NCI-H748 (cell line): ENCODE data around the gene STUB1.

Experiments used
- DNase-seq: peaks from one replicate; lab custom pipeline; 2025; ENCODE audit not compliant: unreplicated experiment; lab: John Stamatoyannopoulos, UW

STUB1 gene

DNA sequence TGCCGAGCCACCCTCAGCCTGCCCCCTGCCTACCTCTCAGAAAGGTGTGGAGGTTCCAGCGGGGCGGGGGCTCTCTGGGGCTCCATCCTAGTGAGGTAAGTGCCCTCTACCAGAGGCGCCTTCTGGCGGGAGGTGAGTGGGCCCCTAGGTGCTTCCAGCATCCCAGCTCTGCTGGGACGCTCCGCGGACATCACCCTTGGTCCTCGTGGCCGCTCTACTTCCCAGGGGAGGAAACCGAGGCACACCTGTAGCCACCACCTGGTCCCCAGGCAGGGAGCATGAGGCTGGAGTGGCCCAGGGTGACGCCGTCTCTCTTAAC, 37.2 kb upstream of the STUB1 start:
- DNase-seq: no peak

GRCh38 chr16:644556-644955, 35.7 kb upstream of the STUB1 start:
- no peak for DNase-seq

- no peak for DNase-seq
Observed at GRCh38 chr16:645852-646678, 34.1 kb upstream of the STUB1 start.

DNA sequence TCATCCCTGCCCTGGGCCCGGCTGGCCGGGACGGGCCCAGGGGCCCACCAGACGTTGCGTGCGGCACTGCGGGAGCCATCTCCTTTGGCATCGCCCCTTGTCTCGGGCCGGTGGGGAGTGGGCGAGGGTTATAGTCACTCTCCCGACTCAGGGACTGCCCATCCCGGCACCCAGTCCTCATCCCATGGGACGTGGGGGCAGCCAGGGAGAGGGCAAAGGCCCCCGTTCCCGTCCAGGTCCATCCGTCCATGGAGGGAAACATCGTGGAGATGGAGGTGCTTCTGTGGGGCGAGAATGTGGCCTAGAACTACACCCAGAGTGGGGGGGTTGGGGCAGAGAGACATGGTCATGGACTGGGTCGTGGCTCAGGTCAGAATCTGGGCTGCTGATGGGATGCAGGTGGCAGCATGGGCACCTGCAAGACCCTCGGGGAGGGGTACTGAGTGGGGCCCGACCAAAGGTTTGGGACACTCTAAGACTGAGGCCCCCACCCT, 33.5 kb upstream of the STUB1 start:
- DNase-seq: no peak

DNA sequence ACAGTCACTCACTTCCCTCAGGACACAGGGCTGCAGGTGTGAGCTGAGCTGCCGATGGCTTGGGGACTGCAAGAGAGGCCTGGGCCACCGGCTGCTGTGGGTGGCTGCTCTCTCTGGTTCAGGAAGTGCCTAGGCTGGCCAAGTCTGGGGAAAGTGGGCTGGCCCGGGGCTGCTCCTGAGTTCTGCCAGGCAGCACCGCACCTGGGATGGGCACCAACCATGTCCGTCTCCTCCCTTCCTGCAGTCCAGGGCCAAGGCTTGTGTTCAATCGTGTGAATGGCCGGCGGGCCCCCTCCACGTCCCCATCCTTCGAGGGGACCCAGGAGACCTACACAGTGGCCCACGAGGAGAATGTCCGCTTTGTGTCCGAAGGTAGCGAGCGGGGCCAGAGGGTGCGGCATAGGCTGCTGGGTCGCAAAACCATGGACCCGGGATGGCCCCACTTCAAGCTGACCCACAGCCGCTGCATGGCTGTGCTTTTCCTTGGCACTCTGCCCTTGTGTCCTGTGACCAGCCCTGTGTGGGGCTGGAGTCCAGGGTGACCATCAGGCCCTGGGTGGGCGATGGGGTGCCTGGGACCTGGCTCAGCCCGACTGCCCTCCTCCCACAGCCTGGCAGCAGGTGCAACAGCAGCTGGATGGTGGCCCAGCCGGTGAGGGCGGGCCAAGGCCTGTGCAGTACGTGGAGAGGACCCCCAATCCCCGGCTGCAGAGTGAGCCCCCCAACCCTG, 32.9 kb upstream of the STUB1 start:
- DNase-seq: no peak

DNA sequence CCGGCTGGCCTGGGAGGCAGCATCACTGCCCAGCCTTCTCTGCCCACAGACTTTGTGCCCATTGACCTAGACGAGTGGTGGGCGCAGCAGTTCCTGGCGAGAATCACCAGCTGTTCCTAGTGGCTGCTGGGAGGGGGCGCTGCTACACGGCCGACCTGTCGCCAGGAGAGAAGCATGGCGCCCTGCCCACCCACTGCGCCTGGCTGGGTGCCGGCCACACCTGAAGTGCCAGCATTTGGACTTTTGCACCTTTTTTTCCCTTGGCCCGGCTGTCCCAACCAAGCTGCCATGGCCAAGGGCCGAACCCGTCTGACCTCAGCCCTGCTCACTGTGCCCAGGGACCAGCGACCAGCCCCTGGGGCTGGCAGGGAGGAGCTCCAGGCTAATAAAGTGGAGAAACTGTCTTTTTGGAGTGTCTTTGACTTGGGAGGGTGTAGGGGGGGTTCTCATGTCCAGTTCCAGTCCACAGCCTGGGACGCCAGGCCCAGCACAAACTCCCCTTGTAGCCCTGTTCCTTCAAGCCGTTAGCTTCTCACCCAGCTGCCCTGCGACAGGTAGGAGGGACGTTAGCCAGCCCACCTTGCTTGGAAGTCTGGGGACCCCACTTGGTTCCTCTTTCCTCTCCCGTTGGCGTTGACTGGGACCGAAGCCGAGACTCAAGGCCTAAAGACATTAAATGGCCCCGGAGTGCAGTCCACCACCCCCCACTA, 32.0 kb upstream of the STUB1 start:
- peak; percentile 56 for DNase-seq

DNA sequence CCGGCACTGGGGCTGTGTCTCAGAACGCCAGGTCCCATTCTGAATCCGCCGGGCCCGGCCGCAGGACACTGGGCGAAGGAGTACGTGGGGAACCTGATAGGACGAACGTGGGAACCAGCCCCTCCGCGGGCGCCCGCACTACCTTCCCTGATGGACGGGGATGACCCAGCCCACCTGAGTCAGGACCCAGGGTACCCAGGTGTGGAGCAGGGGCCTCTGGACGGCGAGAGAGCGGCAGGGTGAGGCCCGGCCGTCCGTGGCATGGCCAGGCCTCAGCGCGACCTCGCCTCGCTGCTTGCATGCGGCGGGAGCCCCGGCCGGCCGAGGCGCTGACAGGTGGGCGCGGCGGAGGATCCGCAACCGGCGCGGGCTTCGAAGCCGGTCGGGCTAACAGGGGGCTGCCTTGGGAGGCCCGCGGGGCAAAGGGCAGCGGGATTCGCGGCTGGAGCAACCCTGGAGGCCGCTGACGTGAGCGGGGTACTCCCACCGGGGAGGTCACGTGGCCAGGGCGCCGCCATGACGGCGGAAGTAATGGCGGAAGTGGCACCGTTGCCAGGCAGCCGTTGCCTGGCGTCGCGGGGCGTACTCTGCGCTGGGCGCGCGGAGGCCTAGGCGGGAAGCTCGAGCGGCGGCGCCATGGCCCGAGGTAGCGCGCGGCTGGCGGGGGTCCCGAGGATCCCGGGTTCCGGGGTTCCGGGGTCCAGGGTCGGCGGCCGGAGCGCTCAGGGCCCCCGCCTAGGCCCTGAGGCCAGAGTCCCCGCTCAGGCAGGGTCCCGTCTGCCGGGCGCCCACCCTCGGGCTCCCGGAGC, 31.2 kb upstream of the STUB1 start, which contains the start of gene WDR90:
WDR90 (plus strand) TSS at position 585 of the 809 bp plus-strand sequence; CDS start at position 637, 52 bp downstream.
- DNase-seq: peak; percentile 91

DNA sequence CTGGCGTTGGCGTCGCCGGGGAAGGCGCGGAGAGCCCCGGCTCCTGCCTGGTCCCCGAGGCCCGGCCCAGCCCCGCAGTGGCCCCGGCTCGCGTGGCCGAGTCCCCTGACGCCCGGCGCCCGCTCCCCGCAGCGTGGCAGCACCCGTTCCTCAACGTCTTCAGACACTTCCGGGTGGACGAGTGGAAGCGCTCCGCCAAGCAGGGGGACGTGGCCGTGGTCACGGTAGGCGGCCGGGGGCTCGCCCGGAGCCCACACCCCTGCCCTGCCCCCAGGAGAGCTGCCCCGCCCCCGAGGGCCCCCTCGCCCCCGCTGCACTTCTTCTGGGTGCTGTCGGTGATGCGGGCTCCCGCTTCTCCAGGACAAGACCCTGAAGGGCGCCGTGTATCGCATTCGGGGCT, 30.6 kb upstream of the STUB1 start:
- DNase-seq: peak; percentile 17

DNA sequence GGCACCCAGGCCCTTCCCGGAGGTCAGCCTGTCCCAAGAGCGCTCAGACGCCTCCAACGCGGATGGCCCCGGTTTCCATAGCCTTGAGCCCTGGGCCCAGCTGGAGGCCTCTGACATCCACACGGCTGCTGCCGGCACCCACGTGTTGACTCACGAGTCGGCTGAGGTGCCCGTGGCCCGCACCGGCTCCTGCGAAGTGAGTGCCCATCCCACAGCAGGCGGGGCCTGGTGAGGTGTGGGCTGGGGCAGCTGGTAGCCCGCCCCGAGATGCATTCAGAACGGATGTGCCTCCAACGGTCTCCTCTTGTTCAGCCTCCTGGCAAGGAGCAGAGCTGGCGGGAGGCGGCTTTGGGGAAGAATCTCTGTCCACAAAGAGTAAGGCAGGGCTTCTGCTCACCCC, 28.4 kb upstream of the STUB1 start:
- no peak for DNase-seq

GRCh38 chr16:652454-653305, 27.5 kb upstream of the STUB1 start:
- no peak for DNase-seq

DNA sequence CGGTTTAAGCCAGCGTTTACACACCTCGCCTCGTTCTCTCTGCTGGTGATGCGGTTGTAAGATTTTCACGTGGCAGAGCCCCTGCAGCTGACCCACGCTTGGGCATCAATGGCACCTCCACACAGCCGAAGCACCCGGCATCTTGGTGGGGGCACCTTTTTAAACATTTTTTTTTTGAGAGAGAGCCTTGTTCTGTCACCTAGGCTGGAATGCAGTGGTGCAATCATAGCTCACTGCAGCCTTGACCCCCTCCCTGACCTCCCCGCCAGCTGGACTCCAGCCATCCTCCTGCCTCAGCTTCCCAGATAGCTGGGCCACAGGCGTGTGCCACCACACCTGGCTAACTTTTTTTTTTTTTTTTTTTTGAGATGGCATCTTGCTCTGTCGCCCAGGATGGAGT, 26.2 kb upstream of the STUB1 start:
- no peak for DNase-seq

DNA sequence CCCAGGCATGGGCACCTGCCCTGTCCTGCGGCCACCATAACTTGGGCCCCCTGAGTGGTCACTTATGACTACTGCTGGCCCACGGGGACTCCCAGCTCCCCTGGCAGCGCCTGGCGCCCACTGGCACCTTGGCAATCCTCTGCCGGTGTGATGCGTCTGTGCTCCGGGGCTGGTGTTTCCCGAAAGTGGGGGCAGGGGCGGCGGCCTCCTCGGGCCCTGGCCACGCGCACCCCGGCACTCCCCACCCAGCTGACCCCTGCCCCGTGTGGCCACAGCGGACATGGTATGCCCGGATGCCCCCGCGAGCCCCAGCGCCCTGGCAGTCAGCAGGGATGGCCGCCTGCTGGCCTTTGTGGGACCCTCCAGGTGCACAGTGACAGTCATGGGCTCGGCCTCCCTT, 22.7 kb upstream of the STUB1 start:
- DNase-seq: no peak

- DNase-seq: no peak
Observed at GRCh38 chr16:658679-659571, 21.3 kb upstream of the STUB1 start.

- DNase-seq: no peak
Observed at GRCh38 chr16:659618-660017, 20.6 kb upstream of the STUB1 start.

- no peak for DNase-seq
Observed at GRCh38 chr16:660132-660458, 20.1 kb upstream of the STUB1 start.

- peak; percentile 75 for DNase-seq
Observed at GRCh38 chr16:660459-661183, 19.6 kb upstream of the STUB1 start.

GRCh38 chr16:661184-661821, 18.9 kb upstream of the STUB1 start:
- no peak for DNase-seq

- no peak for DNase-seq
Observed at GRCh38 chr16:662095-662494, 18.1 kb upstream of the STUB1 start.
